Measurements from ENCODE around the gene KLHL29. TPM values are rescaled to one million over a fixed set of nuclear protein-coding genes. Genes with fewer than 3 reads are reported as not detected.

The KLHL29 gene
- total and polyA plus RNA-seq, 2 experiments from 2014 or later: 1.5 to 6.5 TPM

DNA sequence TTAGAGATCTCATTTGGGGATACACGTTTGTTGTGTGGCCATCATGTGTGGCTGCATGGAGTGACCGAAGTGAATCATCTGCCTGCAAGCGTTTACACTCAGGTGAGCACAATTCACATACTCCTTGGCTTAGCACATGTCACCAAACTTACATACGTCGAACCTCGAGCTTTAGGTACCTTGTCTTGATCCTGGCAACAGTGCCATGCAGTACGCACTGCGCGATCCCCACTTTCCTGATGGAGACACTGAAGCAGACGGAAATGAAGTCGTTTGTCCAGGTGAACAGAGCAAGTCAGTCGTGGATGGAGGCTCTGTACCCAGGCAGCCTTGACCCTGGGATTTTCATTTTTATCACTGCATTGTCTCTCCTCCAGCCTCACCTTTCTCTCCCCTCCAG is 32.3 kb downstream of the KLHL29 start:
- no peaks in the 10 kb centered on the region; the same call in 1 of the 2 replicates for H3K9me2 ChIP-seq (ENCODE audit: insufficient read depth)
- H3K27ac ChIP-seq (ENCODE audit: low read depth): no peak overlapping the region
- no peaks in the 10 kb centered on the region for H3K27me3 ChIP-seq (ENCODE audit: insufficient read depth)
- Mint-ChIP-seq H3K36me3 (ENCODE audit: low read depth) (no peaks in the 10 kb centered on the region; the same call in 2 of the 3 replicates), H3K4me3 (no peak overlapping the region), H3K27ac (no peak overlapping the region), H3K27me3 (ENCODE audit: insufficient read depth, low read depth, poor library complexity) (peaks cover 4% of the 10 kb centered on the region), H3K9me3 (no peaks in the 10 kb centered on the region), H3K4me1 (peaks cover 7% of the 10 kb centered on the region; the same call in 2 of the 3 replicates)
- no peak overlapping the region for H2AFZ ChIP-seq
- H3K36me3 ChIP-seq (ENCODE audit: insufficient read depth): no peaks in the 10 kb centered on the region
- 0 out of 2 replicates have a peak, but pooled peaks cover 3% of the 10 kb centered on the region for H4K20me1 ChIP-seq (replicated peaks; ENCODE audit: insufficient read depth)
- H3K4me2 ChIP-seq: no peak overlapping the region
- H3F3A ChIP-seq (replicated peaks; ENCODE audit: low read depth): no peaks in the 10 kb centered on the region
- ATAC-seq (no peak), DNase-seq (ENCODE audit: low spot score) (no peak)
- no peaks in the 10 kb centered on the region for H3K4me1 ChIP-seq (ENCODE audit: insufficient read depth)
- H3K4me3 ChIP-seq: no peak overlapping the region
- no peaks in the 10 kb centered on the region for H3K79me2 ChIP-seq (replicated peaks; ENCODE audit: insufficient read depth)
- TF ChIP-seq NANOG (IDR thresholded peaks at IDR 0.05; ENCODE audit: borderline replicate concordance): no peak
- no peak for TF ChIP-seq JUNB (IDR thresholded peaks at IDR 0.05; ENCODE audit: unreplicated experiment)
- TF ChIP-seq CREB1 (CRISPR knock-in tag; IDR thresholded peaks at IDR 0.05; ENCODE audit: low read depth): no peak
- TF ChIP-seq ZNF114 (CRISPR knock-in tag; IDR thresholded peaks at IDR 0.05): no peak
- no peak for TF ChIP-seq POLR2AphosphoS5 (IDR thresholded peaks at IDR 0.05; ENCODE audit: low read depth)
- TF ChIP-seq EZH2 (IDR thresholded peaks at IDR 0.05; ENCODE audit: low read depth, unreplicated experiment): no peak
- TF ChIP-seq, protein P1, sequence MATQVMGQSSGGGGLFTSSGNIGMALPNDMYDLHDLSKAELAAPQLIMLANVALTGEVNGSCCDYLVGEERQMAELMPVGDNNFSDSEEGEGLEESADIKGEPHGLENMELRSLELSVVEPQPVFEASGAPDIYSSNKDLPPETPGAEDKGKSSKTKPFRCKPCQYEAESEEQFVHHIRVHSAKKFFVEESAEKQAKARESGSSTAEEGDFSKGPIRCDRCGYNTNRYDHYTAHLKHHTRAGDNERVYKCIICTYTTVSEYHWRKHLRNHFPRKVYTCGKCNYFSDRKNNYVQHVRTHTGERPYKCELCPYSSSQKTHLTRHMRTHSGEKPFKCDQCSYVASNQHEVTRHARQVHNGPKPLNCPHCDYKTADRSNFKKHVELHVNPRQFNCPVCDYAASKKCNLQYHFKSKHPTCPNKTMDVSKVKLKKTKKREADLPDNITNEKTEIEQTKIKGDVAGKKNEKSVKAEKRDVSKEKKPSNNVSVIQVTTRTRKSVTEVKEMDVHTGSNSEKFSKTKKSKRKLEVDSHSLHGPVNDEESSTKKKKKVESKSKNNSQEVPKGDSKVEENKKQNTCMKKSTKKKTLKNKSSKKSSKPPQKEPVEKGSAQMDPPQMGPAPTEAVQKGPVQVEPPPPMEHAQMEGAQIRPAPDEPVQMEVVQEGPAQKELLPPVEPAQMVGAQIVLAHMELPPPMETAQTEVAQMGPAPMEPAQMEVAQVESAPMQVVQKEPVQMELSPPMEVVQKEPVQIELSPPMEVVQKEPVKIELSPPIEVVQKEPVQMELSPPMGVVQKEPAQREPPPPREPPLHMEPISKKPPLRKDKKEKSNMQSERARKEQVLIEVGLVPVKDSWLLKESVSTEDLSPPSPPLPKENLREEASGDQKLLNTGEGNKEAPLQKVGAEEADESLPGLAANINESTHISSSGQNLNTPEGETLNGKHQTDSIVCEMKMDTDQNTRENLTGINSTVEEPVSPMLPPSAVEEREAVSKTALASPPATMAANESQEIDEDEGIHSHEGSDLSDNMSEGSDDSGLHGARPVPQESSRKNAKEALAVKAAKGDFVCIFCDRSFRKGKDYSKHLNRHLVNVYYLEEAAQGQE (IDR thresholded peaks at IDR 0.05; ENCODE audit: unreplicated experiment): no peak
- no peak for TF ChIP-seq EZH2phosphoT487 (IDR thresholded peaks at IDR 0.05; ENCODE audit: unreplicated experiment)
- no peak for TF ChIP-seq STAT1 (IDR thresholded peaks at IDR 0.05; ENCODE audit: unreplicated experiment)
- TF ChIP-seq, protein P2, sequence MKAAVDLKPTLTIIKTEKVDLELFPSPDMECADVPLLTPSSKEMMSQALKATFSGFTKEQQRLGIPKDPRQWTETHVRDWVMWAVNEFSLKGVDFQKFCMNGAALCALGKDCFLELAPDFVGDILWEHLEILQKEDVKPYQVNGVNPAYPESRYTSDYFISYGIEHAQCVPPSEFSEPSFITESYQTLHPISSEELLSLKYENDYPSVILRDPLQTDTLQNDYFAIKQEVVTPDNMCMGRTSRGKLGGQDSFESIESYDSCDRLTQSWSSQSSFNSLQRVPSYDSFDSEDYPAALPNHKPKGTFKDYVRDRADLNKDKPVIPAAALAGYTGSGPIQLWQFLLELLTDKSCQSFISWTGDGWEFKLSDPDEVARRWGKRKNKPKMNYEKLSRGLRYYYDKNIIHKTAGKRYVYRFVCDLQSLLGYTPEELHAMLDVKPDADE (IDR thresholded peaks at IDR 0.05): no peak
- TF ChIP-seq, protein P3, sequence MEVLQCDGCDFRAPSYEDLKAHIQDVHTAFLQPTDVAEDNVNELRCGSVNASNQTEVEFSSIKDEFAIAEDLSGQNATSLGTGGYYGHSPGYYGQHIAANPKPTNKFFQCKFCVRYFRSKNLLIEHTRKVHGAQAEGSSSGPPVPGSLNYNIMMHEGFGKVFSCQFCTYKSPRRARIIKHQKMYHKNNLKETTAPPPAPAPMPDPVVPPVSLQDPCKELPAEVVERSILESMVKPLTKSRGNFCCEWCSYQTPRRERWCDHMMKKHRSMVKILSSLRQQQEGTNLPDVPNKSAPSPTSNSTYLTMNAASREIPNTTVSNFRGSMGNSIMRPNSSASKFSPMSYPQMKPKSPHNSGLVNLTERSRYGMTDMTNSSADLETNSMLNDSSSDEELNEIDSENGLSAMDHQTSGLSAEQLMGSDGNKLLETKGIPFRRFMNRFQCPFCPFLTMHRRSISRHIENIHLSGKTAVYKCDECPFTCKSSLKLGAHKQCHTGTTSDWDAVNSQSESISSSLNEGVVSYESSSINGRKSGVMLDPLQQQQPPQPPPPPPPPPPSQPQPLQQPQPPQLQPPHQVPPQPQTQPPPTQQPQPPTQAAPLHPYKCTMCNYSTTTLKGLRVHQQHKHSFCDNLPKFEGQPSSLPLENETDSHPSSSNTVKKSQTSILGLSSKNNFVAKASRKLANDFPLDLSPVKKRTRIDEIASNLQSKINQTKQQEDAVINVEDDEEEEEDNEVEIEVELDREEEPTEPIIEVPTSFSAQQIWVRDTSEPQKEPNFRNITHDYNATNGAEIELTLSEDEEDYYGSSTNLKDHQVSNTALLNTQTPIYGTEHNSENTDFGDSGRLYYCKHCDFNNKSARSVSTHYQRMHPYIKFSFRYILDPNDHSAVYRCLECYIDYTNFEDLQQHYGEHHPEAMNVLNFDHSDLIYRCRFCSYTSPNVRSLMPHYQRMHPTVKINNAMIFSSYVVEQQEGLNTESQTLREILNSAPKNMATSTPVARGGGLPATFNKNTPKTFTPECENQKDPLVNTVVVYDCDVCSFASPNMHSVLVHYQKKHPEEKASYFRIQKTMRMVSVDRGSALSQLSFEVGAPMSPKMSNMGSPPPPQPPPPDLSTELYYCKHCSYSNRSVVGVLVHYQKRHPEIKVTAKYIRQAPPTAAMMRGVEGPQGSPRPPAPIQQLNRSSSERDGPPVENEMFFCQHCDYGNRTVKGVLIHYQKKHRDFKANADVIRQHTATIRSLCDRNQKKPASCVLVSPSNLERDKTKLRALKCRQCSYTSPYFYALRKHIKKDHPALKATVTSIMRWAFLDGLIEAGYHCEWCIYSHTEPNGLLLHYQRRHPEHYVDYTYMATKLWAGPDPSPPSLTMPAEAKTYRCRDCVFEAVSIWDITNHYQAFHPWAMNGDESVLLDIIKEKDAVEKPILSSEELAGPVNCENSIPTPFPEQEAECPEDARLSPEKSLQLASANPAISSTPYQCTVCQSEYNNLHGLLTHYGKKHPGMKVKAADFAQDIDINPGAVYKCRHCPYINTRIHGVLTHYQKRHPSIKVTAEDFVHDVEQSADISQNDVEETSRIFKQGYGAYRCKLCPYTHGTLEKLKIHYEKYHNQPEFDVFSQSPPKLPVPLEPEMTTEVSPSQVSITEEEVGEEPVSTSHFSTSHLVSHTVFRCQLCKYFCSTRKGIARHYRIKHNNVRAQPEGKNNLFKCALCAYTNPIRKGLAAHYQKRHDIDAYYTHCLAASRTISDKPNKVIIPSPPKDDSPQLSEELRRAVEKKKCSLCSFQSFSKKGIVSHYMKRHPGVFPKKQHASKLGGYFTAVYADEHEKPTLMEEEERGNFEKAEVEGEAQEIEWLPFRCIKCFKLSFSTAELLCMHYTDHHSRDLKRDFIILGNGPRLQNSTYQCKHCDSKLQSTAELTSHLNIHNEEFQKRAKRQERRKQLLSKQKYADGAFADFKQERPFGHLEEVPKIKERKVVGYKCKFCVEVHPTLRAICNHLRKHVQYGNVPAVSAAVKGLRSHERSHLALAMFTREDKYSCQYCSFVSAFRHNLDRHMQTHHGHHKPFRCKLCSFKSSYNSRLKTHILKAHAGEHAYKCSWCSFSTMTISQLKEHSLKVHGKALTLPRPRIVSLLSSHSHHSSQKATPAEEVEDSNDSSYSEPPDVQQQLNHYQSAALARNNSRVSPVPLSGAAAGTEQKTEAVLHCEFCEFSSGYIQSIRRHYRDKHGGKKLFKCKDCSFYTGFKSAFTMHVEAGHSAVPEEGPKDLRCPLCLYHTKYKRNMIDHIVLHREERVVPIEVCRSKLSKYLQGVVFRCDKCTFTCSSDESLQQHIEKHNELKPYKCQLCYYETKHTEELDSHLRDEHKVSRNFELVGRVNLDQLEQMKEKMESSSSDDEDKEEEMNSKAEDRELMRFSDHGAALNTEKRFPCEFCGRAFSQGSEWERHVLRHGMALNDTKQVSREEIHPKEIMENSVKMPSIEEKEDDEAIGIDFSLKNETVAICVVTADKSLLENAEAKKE (CRISPR knock-in tag; IDR thresholded peaks at IDR 0.05): no peak
- TF ChIP-seq, protein P4, sequence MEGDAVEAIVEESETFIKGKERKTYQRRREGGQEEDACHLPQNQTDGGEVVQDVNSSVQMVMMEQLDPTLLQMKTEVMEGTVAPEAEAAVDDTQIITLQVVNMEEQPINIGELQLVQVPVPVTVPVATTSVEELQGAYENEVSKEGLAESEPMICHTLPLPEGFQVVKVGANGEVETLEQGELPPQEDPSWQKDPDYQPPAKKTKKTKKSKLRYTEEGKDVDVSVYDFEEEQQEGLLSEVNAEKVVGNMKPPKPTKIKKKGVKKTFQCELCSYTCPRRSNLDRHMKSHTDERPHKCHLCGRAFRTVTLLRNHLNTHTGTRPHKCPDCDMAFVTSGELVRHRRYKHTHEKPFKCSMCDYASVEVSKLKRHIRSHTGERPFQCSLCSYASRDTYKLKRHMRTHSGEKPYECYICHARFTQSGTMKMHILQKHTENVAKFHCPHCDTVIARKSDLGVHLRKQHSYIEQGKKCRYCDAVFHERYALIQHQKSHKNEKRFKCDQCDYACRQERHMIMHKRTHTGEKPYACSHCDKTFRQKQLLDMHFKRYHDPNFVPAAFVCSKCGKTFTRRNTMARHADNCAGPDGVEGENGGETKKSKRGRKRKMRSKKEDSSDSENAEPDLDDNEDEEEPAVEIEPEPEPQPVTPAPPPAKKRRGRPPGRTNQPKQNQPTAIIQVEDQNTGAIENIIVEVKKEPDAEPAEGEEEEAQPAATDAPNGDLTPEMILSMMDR (conservative IDR thresholded peaks at IDR 0.05; ENCODE audit: low read depth in 2 of 2): no peak
- TF ChIP-seq ZNF331 (CRISPR knock-in tag; IDR thresholded peaks at IDR 0.05; ENCODE audit: low read depth): no peak
